OCI-LY7 (cell line): ENCODE measurements around the gene SPP1. TPM values are rescaled to one million over a fixed set of nuclear protein-coding genes. Genes with fewer than 3 reads are reported as not detected.
"Not testable (repeated sequence)": the region's sequence is repeated elsewhere in the genome, so short reads cannot be mapped to it uniquely, and the experiment has no call there.

Experiments used
- BruUV-seq: library from RNA; stranded (reverse); fragments of 400-500 nt; replicated peaks from 2 replicates; lab custom pipeline; 2021; lab: Mats Ljungman, UMichigan
- CTCF ChIA-PET: fragments of 300-600 bp; sonication (Branson Sonifier 250); formaldehyde crosslinking; loops from one replicate; lab custom pipeline; 2022; ENCODE audit warnings: antibody characterized with exemption; ENCODE audit not compliant: unreplicated experiment; lab: Charles Lee
- POLR2A ChIA-PET: fragments of 300-600 bp; sonication (Branson Sonifier 250); formaldehyde crosslinking; loops from one replicate; lab custom pipeline; 2022; ENCODE audit warnings: antibody characterized with exemption; lab: Charles Lee
- DNase-seq: peaks from one replicate; pipeline ENCODE4 v3.0.0-alpha.2; 2015; ENCODE audit warnings: low spot score
- H2AFZ ChIP-seq: fragments of 200-600 bp; sonication (generic), shearing (Covaris generic); 2 replicates; pipeline ENCODE4 v1.6.1; 2014; ENCODE audit warnings: mild to moderate bottlenecking, antibody characterized with exemption, low read length, moderate library complexity
- H3K27ac ChIP-seq: fragments of 200-600 bp; sonication (generic); 2 replicates; pipeline ENCODE4 v1.5.1; 2014; ENCODE audit warnings: mixed run types, low read depth, mild to moderate bottlenecking, moderate library complexity, low read length, inconsistent platforms; ENCODE audit not compliant: poor library complexity, severe bottlenecking
- H3K36me3 ChIP-seq: fragments of 200-600 bp; sonication (generic); 2 replicates; pipeline ENCODE4 v1.6.1; 2014; ENCODE audit warnings: mild to moderate bottlenecking, antibody characterized with exemption, low read length, moderate library complexity, mixed read lengths; ENCODE audit not compliant: insufficient read depth
- H3K4me1 ChIP-seq: fragments of 200-600 bp; sonication (generic); 2 replicates; pipeline ENCODE4 v1.5.1; 2014; ENCODE audit warnings: mild to moderate bottlenecking, low read length; ENCODE audit not compliant: insufficient read depth, poor library complexity, severe bottlenecking
- H3K4me2 ChIP-seq: fragments of 200-600 bp; sonication (generic); 2 replicates; pipeline ENCODE4 v1.6.1; 2014; ENCODE audit warnings: mild to moderate bottlenecking, low read length
- H3K4me3 ChIP-seq: fragments of 200-600 bp; sonication (generic); 2 replicates; pipeline ENCODE4 v1.5.1; 2014; ENCODE audit warnings: mild to moderate bottlenecking, low read depth, low read length; ENCODE audit not compliant: poor library complexity, severe bottlenecking
- H3K79me2 ChIP-seq: fragments of 200-600 bp; sonication (generic); 2 replicates; pipeline ENCODE4 v1.6.1; 2016; ENCODE audit warnings: low read depth, mild to moderate bottlenecking, low read length, moderate library complexity, mixed read lengths; ENCODE audit not compliant: insufficient read depth
- H3K9me2 ChIP-seq: fragments of 200-600 bp; sonication (generic); 2 replicates; pipeline ENCODE4 v1.6.1; 2016; ENCODE audit warnings: mild to moderate bottlenecking, low read length, mixed read lengths; ENCODE audit not compliant: insufficient read depth
- H3K9me3 ChIP-seq: fragments of 200-600 bp; sonication (generic); 2 replicates; pipeline ENCODE4 v1.6.1; 2014; ENCODE audit warnings: mild to moderate bottlenecking, mixed run types, low read length, mixed read lengths
- H4K20me1 ChIP-seq: fragments of 200-600 bp; sonication (generic); 2 replicates; pipeline ENCODE4 v1.6.1; 2014; ENCODE audit warnings: mild to moderate bottlenecking, antibody characterized with exemption, low read length, moderate library complexity, mixed read lengths; ENCODE audit not compliant: insufficient read depth
- CTCF ChIP-seq: fragments of 200-600 bp; sonication (generic); conservative IDR thresholded peaks from 2 replicates; pipeline ENCODE4 v1.5.1; 2014; ENCODE audit warnings: mild to moderate bottlenecking, antibody characterized with exemption, low read length, moderate library complexity, mixed read lengths
- EZH2phosphoT487 ChIP-seq: fragments of 200-600 bp; sonication (generic); IDR thresholded peaks from 2 replicates; pipeline ENCODE4 v1.6.1; 2018; ENCODE audit warnings: low read depth, borderline replicate concordance, mild to moderate bottlenecking, mixed run types, antibody characterized with exemption, low read length, moderate library complexity, mixed read lengths
- intact Hi-C: fragments of 100-400 bp; cut with micrococcal nuclease; formaldehyde crosslinking; loops from one replicate; pipeline ENCODE4 v1.10.0; 2022; ENCODE audit not compliant: unreplicated experiment
- total RNA-seq, 2 experiments: library from RNA; depleted of rRNA in 1 of 2; stranded (reverse); fragments of >200 nt in 1 of 2; shearing (Covaris generic) in 1 of 2; gene quantifications; 2 replicates each; pipeline ENCODE4 v1.2.3, GENCODE V29; 2014 to 2022

Gene SPP1
- total RNA-seq, 2 experiments from 2014 or later: 1.4 TPM; not detected in 1

GRCh38 chr4:88022289-88022688 is 46.8 kb downstream of the SPP1 start:
- H3K36me3 ChIP-seq: no peaks in the 10 kb centered on the region
- no peaks in the 10 kb centered on the region for H3K4me1 ChIP-seq
- intact Hi-C loops: no loop called here
- no peaks in the 10 kb centered on the region for H3K9me2 ChIP-seq
- BruUV-seq: no TSS peak
- TF ChIP-seq CTCF (no peak), EZH2phosphoT487 (no peak)
- no peak for DNase-seq
- H3K4me2 ChIP-seq: no peak overlapping the region
- H3K27ac ChIP-seq: no peak overlapping the region
- ChIA-PET CTCF (no interaction called here), POLR2A (interaction anchor here (0.6 kb wide), 1 partner anchor 12 kb away, joined by 4 read pairs; no protein-coding TSS in a partner anchor)
- no peaks in the 10 kb centered on the region for H3K9me3 ChIP-seq
- H3K79me2 ChIP-seq: no peaks in the 10 kb centered on the region
- H2AFZ ChIP-seq: no peak overlapping the region
- H3K4me3 ChIP-seq: no peak overlapping the region
- H4K20me1 ChIP-seq: no peaks in the 10 kb centered on the region

- H3K27ac ChIP-seq, H3K4me3 ChIP-seq, intact Hi-C loops, POLR2A ChIA-PET, H3K4me2 ChIP-seq, H3K4me1 ChIP-seq, DNase-seq, H4K20me1 ChIP-seq, H3K36me3 ChIP-seq, H3K79me2 ChIP-seq, H2AFZ ChIP-seq, CTCF ChIA-PET, BruUV-seq, H3K9me3 ChIP-seq, H3K9me2 ChIP-seq: not testable (repeated sequence)
Measured at GRCh38 chr4:88025868-88026661, 50.6 kb downstream of the SPP1 start.

GRCh38 chr4:88027611-88028608 is 52.4 kb downstream of the SPP1 start:
- no peak for TF ChIP-seq EZH2phosphoT487
- no peak for TF ChIP-seq CTCF
- Histone ChIP-seq H3K4me3 (no peak overlapping the region), H3K9me2 (no peaks in the 10 kb centered on the region), H3K4me2 (no peak overlapping the region), H3K9me3 (no peaks in the 10 kb centered on the region), H3K4me1 (no peaks in the 10 kb centered on the region), H2AFZ (no peak overlapping the region), H3K27ac (no peak overlapping the region), H3K36me3 (no peaks in the 10 kb centered on the region), H3K79me2 (no peaks in the 10 kb centered on the region), H4K20me1 (no peaks in the 10 kb centered on the region)
- ChIA-PET POLR2A (no interaction called here), CTCF (no interaction called here)
- intact Hi-C loops: no loop called here
- no peak for DNase-seq
- BruUV-seq: no TSS peak
